ENCODE results near the gene RNF19B. TPM values are rescaled to one million over a fixed set of nuclear protein-coding genes. Genes with fewer than 3 reads are reported as not detected.

RNF19B gene
- total RNA-seq, 2 experiments from 2014 or later: 8.8 to 10.2 TPM

DNA sequence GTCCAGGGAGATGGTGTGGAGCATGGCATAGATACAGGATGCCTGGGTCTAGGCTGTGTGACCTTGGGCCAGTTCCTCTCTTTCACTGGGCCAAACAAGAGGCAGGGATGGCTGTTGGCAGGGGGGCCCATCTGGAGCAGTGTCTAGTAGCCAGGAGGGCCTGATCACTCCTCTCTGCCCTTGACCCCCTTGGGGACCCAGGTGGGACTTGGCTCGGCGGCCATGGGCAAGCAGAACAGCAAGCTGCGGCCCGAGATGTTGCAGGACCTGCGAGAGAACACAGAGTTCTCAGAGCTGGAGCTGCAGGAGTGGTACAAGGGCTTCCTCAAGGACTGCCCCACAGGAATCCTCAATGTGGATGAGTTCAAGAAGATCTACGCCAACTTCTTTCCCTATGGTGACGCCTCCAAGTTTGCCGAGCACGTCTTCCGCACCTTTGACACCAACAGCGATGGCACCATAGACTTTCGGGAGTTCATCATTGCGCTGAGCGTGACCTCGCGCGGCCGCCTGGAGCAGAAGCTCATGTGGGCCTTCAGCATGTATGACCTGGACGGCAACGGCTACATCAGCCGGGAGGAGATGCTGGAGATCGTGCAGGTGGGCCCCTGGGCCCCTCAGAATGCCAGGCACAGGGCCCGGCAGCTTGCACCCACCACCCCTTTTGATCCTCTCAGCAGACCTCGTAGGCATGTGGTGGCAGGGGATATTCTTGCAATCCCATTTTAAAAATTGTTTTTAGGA is 75.8 kb downstream of the RNF19B start:
- H3K4me1 Mint-ChIP-seq: peaks cover 3% of the 10 kb centered on the region
- no peak overlapping the region for H3K4me3 Mint-ChIP-seq
- H3K27me3 Mint-ChIP-seq: peaks cover 83% of the 10 kb centered on the region
- H3K9me3 Mint-ChIP-seq: no peaks in the 10 kb centered on the region
- DNase-seq: no peak
- H3K36me3 Mint-ChIP-seq: no peaks in the 10 kb centered on the region
- H3K27ac Mint-ChIP-seq: no peak overlapping the region

- DNase-seq: no peak
- Mint-ChIP-seq H3K27me3 (peaks cover 83% of the 10 kb centered on the region), H3K4me1 (no peaks in the 10 kb centered on the region), H3K27ac (no peak overlapping the region), H3K9me3 (no peaks in the 10 kb centered on the region), H3K4me3 (no peak overlapping the region), H3K36me3 (no peaks in the 10 kb centered on the region)
Observed at GRCh38 chr1:32888134-32888533, 76.5 kb downstream of the RNF19B start.

- Mint-ChIP-seq H3K4me1 (no peaks in the 10 kb centered on the region), H3K27ac (no peak overlapping the region), H3K4me3 (no peak overlapping the region), H3K36me3 (no peaks in the 10 kb centered on the region), H3K9me3 (no peaks in the 10 kb centered on the region), H3K27me3 (peaks cover 82% of the 10 kb centered on the region)
- DNase-seq: no peak
Observed at GRCh38 chr1:32887623-32888022, 77.0 kb downstream of the RNF19B start.

DNA sequence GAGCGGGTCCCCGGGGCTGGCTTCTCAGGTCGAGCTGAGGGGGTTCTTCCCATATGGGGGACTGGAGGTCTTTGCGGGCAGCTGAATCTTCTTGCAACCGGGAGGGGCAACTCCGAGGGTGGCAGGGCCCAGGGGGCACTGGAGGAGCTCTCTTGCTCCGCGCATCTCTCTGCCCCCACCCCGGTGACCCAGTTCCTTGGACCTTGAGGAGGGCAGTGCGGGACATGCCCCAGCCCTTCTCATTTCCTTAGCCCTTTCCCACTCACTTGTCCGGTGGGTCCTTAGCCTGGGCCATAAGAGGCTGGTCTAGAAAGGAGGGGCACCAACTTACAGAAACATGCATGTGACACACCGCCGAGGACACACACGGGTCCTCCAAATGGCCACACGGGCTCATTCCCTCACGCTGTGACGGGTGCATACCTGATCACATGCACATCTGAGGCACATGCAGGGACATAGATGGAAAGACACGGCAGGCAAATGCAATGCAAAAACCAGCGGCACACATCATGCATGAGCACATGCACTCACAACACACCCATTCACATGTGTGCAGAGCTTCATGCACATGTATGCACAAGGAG is 77.7 kb downstream of the RNF19B start:
- no peaks in the 10 kb centered on the region for H3K9me3 Mint-ChIP-seq

More for the DNA sequence above, 77.7 kb downstream of the RNF19B start:
- Mint-ChIP-seq H3K4me1 (no peaks in the 10 kb centered on the region), H3K27ac (no peak overlapping the region), H3K4me3 (no peak overlapping the region), H3K27me3 (peaks cover 75% of the 10 kb centered on the region), H3K36me3 (no peaks in the 10 kb centered on the region)
- no peak for DNase-seq

Other genes with a start within 250 kb of the RNF19B start
- 100 to 1,000 TPM; 250 to 267 TPM for gene YARS1, start 147.5 kb downstream of the RNF19B start, total RNA-seq
- gene S100PBP, start 147.2 kb downstream of the RNF19B start, total RNA-seq: 10 to 100 TPM; 24.6 to 28.5 TPM
- gene FNDC5, start 93.9 kb downstream of the RNF19B start, total RNA-seq: not detected
- under 1 TPM in 1 of 2 experiments, not detected in 1; 0.29 TPM for gene HPCA, start 78.3 kb downstream of the RNF19B start, total RNA-seq
- 1 to 10 TPM; 1.2 to 1.4 TPM for gene TMEM54, start 63.4 kb downstream of the RNF19B start, total RNA-seq
- 100 to 1,000 TPM; 372 to 389 TPM for gene AK2, start 72.1 kb upstream of the RNF19B start, total RNA-seq
- gene AZIN2, start 116.3 kb upstream of the RNF19B start, total RNA-seq: 1 to 10 TPM; 1.8 to 3.6 TPM
- 1 to 10 TPM; 3.4 to 4.5 TPM for gene TRIM62, start 217.2 kb upstream of the RNF19B start, total RNA-seq

All from activated naive CD8-positive, alpha-beta T cell treated with anti-CD3 and anti-CD28 coated beads for 36 hours (primary cell).